GM18517 (cell line): Measurements from ENCODE around the gene NT5C1B.

Source experiments
- ATAC-seq: cut with Tn5 transposase; IDR thresholded peaks from one replicate; pipeline ENCODE4 v1.9.1; 2021; ENCODE audit warnings: mild to moderate bottlenecking, moderate library complexity; ENCODE audit not compliant: unreplicated experiment

NT5C1B gene

GRCh38 chr2:18552351-18553077 lies 36.9 kb downstream of the NT5C1B start:
- ATAC-seq: no peak

GRCh38 chr2:18551623-18552022 lies 37.7 kb downstream of the NT5C1B start:
- ATAC-seq: no peak

- no peak for ATAC-seq
Observed at GRCh38 chr2:18551169-18551568, 38.2 kb downstream of the NT5C1B start.

GRCh38 chr2:18550433-18550832 lies 38.9 kb downstream of the NT5C1B start:
- no peak for ATAC-seq

- no peak for ATAC-seq
Observed at GRCh38 chr2:18549083-18549482, 40.3 kb downstream of the NT5C1B start.

- no peak for ATAC-seq
Observed at GRCh38 chr2:18548621-18549020, 40.7 kb downstream of the NT5C1B start.

- no peak for ATAC-seq
Observed at GRCh38 chr2:18546567-18546966, 42.8 kb downstream of the NT5C1B start.

GRCh38 chr2:18545384-18545783 lies 44.0 kb downstream of the NT5C1B start:
- no peak for ATAC-seq

- ATAC-seq: no peak
Observed at GRCh38 chr2:18544171-18544570, 45.2 kb downstream of the NT5C1B start.

- no peak for ATAC-seq
Observed at GRCh38 chr2:18540872-18541271, 48.5 kb downstream of the NT5C1B start.

GRCh38 chr2:18536697-18537096 lies 52.7 kb downstream of the NT5C1B start:
- ATAC-seq: no peak

- ATAC-seq: no peak
Observed at GRCh38 chr2:18536100-18536499, 53.3 kb downstream of the NT5C1B start.

GRCh38 chr2:18531194-18531593 lies 58.2 kb downstream of the NT5C1B start:
- no peak for ATAC-seq

- no peak for ATAC-seq
Observed at GRCh38 chr2:18527822-18528221, 61.5 kb downstream of the NT5C1B start.

GRCh38 chr2:18527326-18527725 lies 62.0 kb downstream of the NT5C1B start:
- no peak for ATAC-seq

- ATAC-seq: no peak
Observed at GRCh38 chr2:18526429-18526828, 62.9 kb downstream of the NT5C1B start.

- ATAC-seq: no peak
Observed at GRCh38 chr2:18525852-18526251, 63.5 kb downstream of the NT5C1B start.

GRCh38 chr2:18525236-18525635 lies 64.1 kb downstream of the NT5C1B start:
- ATAC-seq: no peak

GRCh38 chr2:18522484-18523146 lies 66.8 kb downstream of the NT5C1B start:
- no peak for ATAC-seq

- no peak for ATAC-seq
Observed at GRCh38 chr2:18520451-18521425, 68.6 kb downstream of the NT5C1B start.

- no peak for ATAC-seq
Observed at GRCh38 chr2:18519914-18520450, 69.4 kb downstream of the NT5C1B start.
